GM18508 (cell line): Measurements from ENCODE around the gene ZNF121.
"Not testable (repeated sequence)": the region's sequence is repeated elsewhere in the genome, so short reads cannot be mapped to it uniquely, and the experiment has no call there.

Experiments
- ATAC-seq: cut with Tn5 transposase; IDR thresholded peaks from one replicate; pipeline ENCODE4 v1.9.1; 2021; ENCODE audit warnings: moderate number of reproducible peaks; ENCODE audit not compliant: insufficient read depth, unreplicated experiment

ZNF121 gene

DNA sequence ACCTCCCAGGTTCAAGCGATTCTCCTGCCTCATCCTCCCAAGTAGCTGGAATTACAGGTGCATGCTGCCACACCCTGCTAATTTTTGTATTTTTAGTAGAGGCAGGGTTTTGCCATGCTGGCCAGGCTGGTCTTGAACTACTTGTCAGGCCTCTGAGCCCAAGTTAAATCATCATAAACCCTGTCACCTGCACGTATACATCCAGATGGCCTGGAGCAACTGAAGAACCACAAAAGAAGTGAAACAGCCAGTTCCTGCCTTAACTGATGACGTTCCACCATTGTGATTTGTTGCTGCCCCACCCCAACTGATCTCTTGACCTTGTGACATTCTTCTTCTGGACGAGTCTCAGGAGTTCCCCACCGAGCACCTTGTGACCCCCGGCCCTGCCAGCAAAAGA lies 45.1 kb downstream of the ZNF121 start:
- ATAC-seq, result not testable (repeated sequence)

- no peak for ATAC-seq
Measured at GRCh38 chr19:9538183-9539058, 45.9 kb downstream of the ZNF121 start, which contains the start of gene ZNF426. TSS of gene ZNF426 (minus strand) at chr19:9538645. CDS start at chr19:9536232, 2,413 bp downstream.

DNA sequence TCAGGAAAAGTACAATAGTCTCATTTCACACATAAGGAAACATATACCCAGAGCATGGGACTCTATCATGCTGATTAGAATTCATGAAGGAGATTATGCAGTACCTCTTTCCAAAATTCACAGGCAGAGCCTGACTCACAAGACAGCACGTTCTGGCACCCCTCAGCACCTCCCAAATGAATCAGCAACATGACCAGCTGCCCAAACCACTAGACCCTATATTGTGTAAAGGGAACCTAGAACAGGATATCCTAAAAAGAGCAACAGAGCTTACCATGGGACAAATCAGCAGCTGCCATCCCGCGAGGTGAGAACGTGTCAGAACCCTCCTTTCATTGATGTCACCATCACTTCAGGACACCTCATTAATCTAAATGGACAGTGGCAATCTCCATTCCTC lies 48.4 kb downstream of the ZNF121 start:
- ATAC-seq, result no peak

- ATAC-seq, result no peak
Measured at GRCh38 chr19:9531933-9532332, 52.4 kb downstream of the ZNF121 start.

GRCh38 chr19:9528757-9529336 lies 55.5 kb downstream of the ZNF121 start:
- ATAC-seq, result no peak

DNA sequence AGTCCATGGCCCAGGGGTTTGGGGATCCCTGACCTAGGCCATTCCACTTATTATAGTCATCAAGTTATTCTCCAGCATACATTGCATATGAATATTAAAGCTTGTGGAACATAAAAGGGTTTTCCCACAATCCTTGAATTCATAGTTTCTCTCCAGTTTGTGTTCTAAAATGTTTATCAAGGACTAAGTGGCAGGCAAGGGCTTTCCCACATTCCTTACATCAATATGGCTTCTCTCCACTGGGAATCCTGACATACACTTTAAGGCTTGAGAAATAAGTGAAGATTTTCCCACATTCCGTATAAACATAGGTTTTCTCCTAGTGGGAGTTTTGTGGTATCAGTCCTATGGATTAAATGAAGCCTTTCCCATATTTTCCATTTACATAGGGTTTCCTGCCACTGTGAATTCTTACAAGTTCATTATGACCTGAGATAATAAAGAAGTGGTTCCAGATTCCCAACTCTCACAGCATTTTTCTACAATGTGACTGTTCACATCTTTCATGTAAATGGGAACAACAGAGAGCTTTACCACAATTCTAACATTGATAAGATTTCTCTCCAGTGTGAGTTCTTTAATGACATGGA lies 60.3 kb downstream of the ZNF121 start:
- no peak for ATAC-seq
